AG08395 (cell line): ENCODE results near the gene RYR1.
"Not testable (repeated sequence)": the region's sequence is repeated elsewhere in the genome, so short reads cannot be mapped to it uniquely, and the experiment has no call there.

Source experiments
- DNase-seq: peaks from one replicate; pipeline ENCODE4 v3.0.0; 2012; ENCODE audit warnings: mixed read lengths, low spot score

Gene RYR1

GRCh38 chr19:38514812-38515633 is 81.5 kb downstream of the RYR1 start:
- DNase-seq = peak; percentile 82

- DNase-seq = no peak
These were observed 82.4 kb downstream of the RYR1 start for GRCh38 chr19:38515896-38516295.

- no peak for DNase-seq
These were observed 83.3 kb downstream of the RYR1 start for GRCh38 chr19:38516802-38517201.

- no peak for DNase-seq
These were observed 83.8 kb downstream of the RYR1 start for GRCh38 chr19:38517321-38517720.

GRCh38 chr19:38517980-38518379 is 84.5 kb downstream of the RYR1 start:
- not testable (repeated sequence) for DNase-seq

- DNase-seq = no peak
These were observed 85.7 kb downstream of the RYR1 start for GRCh38 chr19:38519168-38519567.

- no peak for DNase-seq
These were observed 86.5 kb downstream of the RYR1 start for GRCh38 chr19:38519988-38520387.

GRCh38 chr19:38522915-38523314 is 89.4 kb downstream of the RYR1 start:
- DNase-seq = no peak

GRCh38 chr19:38523319-38523718 is 89.8 kb downstream of the RYR1 start:
- DNase-seq = no peak

- DNase-seq = no peak
These were observed 90.9 kb downstream of the RYR1 start for GRCh38 chr19:38524369-38524768.

GRCh38 chr19:38524994-38525634 is 91.6 kb downstream of the RYR1 start:
- DNase-seq = no peak

- DNase-seq = no peak
These were observed 92.9 kb downstream of the RYR1 start for GRCh38 chr19:38526430-38526829.

GRCh38 chr19:38527466-38528136 is 94.1 kb downstream of the RYR1 start:
- no peak for DNase-seq

- no peak for DNase-seq
These were observed 94.8 kb downstream of the RYR1 start for GRCh38 chr19:38528213-38528755.

- no peak for DNase-seq
These were observed 95.4 kb downstream of the RYR1 start for GRCh38 chr19:38528931-38529330.

GRCh38 chr19:38531515-38531914 is 98.0 kb downstream of the RYR1 start:
- DNase-seq = no peak

GRCh38 chr19:38532939-38533338 is 99.4 kb downstream of the RYR1 start:
- DNase-seq = no peak

GRCh38 chr19:38534574-38534973 is 101.1 kb downstream of the RYR1 start:
- no peak for DNase-seq

GRCh38 chr19:38535212-38535611 is 101.7 kb downstream of the RYR1 start:
- DNase-seq = no peak

- no peak for DNase-seq
These were observed 103.8 kb downstream of the RYR1 start for GRCh38 chr19:38537071-38537936.

- no peak for DNase-seq
These were observed 104.9 kb downstream of the RYR1 start for GRCh38 chr19:38538386-38538785.
